Progenitor cell of endocrine pancreas (in vitro differentiated cells): Measurements from ENCODE around the gene CMIP. TPM values are rescaled to one million over a fixed set of nuclear protein-coding genes. Genes with fewer than 3 reads are reported as not detected.
A peak's percentile ranks its signal among the peaks of the same experiment; 100 is the strongest.

Experiments
- DNase-seq: peaks from one replicate; pipeline ENCODE4 v3.0.0; 2021; ENCODE audit warnings: low spot score; ENCODE audit not compliant: unreplicated experiment
- H3K27ac Mint-ChIP-seq: 2 replicates; pipeline ENCODE4 v1.8.0; 2021; ENCODE audit warnings: mild to moderate bottlenecking, moderate library complexity, mixed read lengths
- H3K27me3 Mint-ChIP-seq: 2 replicates; pipeline ENCODE4 v1.8.0; 2021; ENCODE audit warnings: mixed read lengths
- H3K36me3 Mint-ChIP-seq: 2 replicates; pipeline ENCODE4 v1.8.0; 2022; ENCODE audit warnings: mixed read lengths; ENCODE audit not compliant: insufficient read depth
- H3K4me1 Mint-ChIP-seq: 2 replicates; pipeline ENCODE4 v1.8.0; 2021; ENCODE audit warnings: low read depth, mixed read lengths
- H3K4me3 Mint-ChIP-seq: 2 replicates; pipeline ENCODE4 v1.8.0; 2021; ENCODE audit warnings: low read depth, mild to moderate bottlenecking, moderate library complexity, mixed read lengths
- H3K9me3 Mint-ChIP-seq: 2 replicates; pipeline ENCODE4 v1.8.0; 2021; ENCODE audit warnings: low read depth, mixed read lengths
- CTCF ChIP-seq: fragments of 200-600 bp; sonication (generic); IDR thresholded peaks from one replicate; pipeline ENCODE4 v1.5.0; 2021; ENCODE audit warnings: antibody characterized with exemption, mild to moderate bottlenecking; ENCODE audit not compliant: unreplicated experiment
- total RNA-seq: library from RNA; stranded (reverse); gene quantifications from 2 replicates; pipeline ENCODE4 v1.2.1, GENCODE V29; 2021

CMIP gene
- total RNA-seq, 1 donor from 2014 or later = 62.7 TPM

GRCh38 chr16:81539759-81540472, 95.3 kb downstream of the CMIP start:
- TF ChIP-seq CTCF = no peak
- H3K27me3 Mint-ChIP-seq = no peaks in the 10 kb centered on the region
- no peaks in the 10 kb centered on the region for H3K36me3 Mint-ChIP-seq
- H3K4me1 Mint-ChIP-seq = peaks cover 52% of the 10 kb centered on the region
- no peaks in the 10 kb centered on the region for H3K9me3 Mint-ChIP-seq
- no peak overlapping the region for H3K4me3 Mint-ChIP-seq
- no peak for DNase-seq
- peak overlapping the region; percentile 3 for H3K27ac Mint-ChIP-seq

GRCh38 chr16:81541314-81541713, 96.7 kb downstream of the CMIP start:
- Mint-ChIP-seq H3K9me3 (no peaks in the 10 kb centered on the region), H3K4me3 (no peak overlapping the region), H3K27me3 (no peaks in the 10 kb centered on the region), H3K27ac (no peak overlapping the region), H3K4me1 (peaks cover 45% of the 10 kb centered on the region), H3K36me3 (no peaks in the 10 kb centered on the region)
- no peak for DNase-seq
- no peak for TF ChIP-seq CTCF

- no peak overlapping the region for H3K4me3 Mint-ChIP-seq
- no peak for TF ChIP-seq CTCF
- no peaks in the 10 kb centered on the region for H3K27me3 Mint-ChIP-seq
- no peaks in the 10 kb centered on the region for H3K36me3 Mint-ChIP-seq
- no peaks in the 10 kb centered on the region for H3K9me3 Mint-ChIP-seq
- H3K27ac Mint-ChIP-seq = peak overlapping the region; percentile 65
- no peak for DNase-seq
- H3K4me1 Mint-ChIP-seq = peaks cover 48% of the 10 kb centered on the region
Measured at GRCh38 chr16:81542609-81543570, 98.3 kb downstream of the CMIP start.

- H3K9me3 Mint-ChIP-seq = no peaks in the 10 kb centered on the region
- no peak overlapping the region for H3K27ac Mint-ChIP-seq
- peaks cover 45% of the 10 kb centered on the region for H3K4me1 Mint-ChIP-seq
- no peak for TF ChIP-seq CTCF
- no peaks in the 10 kb centered on the region for H3K36me3 Mint-ChIP-seq
- DNase-seq = no peak
- H3K27me3 Mint-ChIP-seq = no peaks in the 10 kb centered on the region
- H3K4me3 Mint-ChIP-seq = no peak overlapping the region
Measured at GRCh38 chr16:81543571-81543970, 99.0 kb downstream of the CMIP start.

GRCh38 chr16:81544261-81544660, 99.7 kb downstream of the CMIP start:
- TF ChIP-seq CTCF = no peak
- Mint-ChIP-seq H3K4me3 (no peak overlapping the region), H3K36me3 (no peaks in the 10 kb centered on the region), H3K27ac (no peak overlapping the region), H3K4me1 (peaks cover 47% of the 10 kb centered on the region), H3K27me3 (no peaks in the 10 kb centered on the region), H3K9me3 (no peaks in the 10 kb centered on the region)
- DNase-seq = no peak
